ENCODE measurements around the gene EFS.

Gene EFS

GRCh38 chr14:23352506-23353432 is 12.2 kb downstream of the EFS start, which contains the start of gene SLC22A17:
SLC22A17 (minus strand) TSS chr14:23352887.
- Histone ChIP-seq H3K9ac (ENCODE audit: low read depth, low read length) (no peak within 1 kb of the TSS), H2AFZ (ENCODE audit: low read depth, low read length) (no peak within 1 kb of the TSS), H3K27ac (ENCODE audit: low read length) (no peak within 1 kb of the TSS), H3K4me2 (ENCODE audit: insufficient read depth, low read length) (no peak within 1 kb of the TSS), H3K9me3 (ENCODE audit: insufficient read depth, low read length, severe bottlenecking) (no peaks in the 10 kb centered on the region), H3K27me3 (ENCODE audit: insufficient read depth, low read length, poor library complexity) (peaks cover 42% of the 10 kb centered on the region), H3K4me1 (ENCODE audit: insufficient read depth, low read length) (no peaks in the 10 kb centered on the region), H4K20me1 (ENCODE audit: insufficient read depth, low read length) (no peaks in the 10 kb centered on the region), H3K79me2 (ENCODE audit: insufficient read depth, low read length) (no peaks in the 10 kb centered on the region), H3K4me3 (ENCODE audit: low read depth in 1 of 2, low read length in 2 of 2) (no peak within 1 kb of the TSS), H3K36me3 (ENCODE audit: insufficient read depth, low read length) (no peaks in the 10 kb centered on the region)
- DNase-seq (no peak), ATAC-seq (ENCODE audit: insufficient read depth, low read depth) (peak; percentile 49)
- TF ChIP-seq EZH2 (IDR thresholded peaks at IDR 0.05; ENCODE audit: borderline replicate concordance, low read depth, low read length, severe bottlenecking) (peak; percentile 33), CTCF (IDR thresholded peaks at IDR 0.05; ENCODE audit: borderline replicate concordance, extremely low read depth, low read length, poor library complexity, severe bottlenecking) (no peak)

GRCh38 chr14:23351681-23352505 is 13.1 kb downstream of the EFS start:
- Histone ChIP-seq H3K36me3 (ENCODE audit: insufficient read depth, low read length) (no peaks in the 10 kb centered on the region), H3K9me3 (ENCODE audit: insufficient read depth, low read length, severe bottlenecking) (no peaks in the 10 kb centered on the region), H4K20me1 (ENCODE audit: insufficient read depth, low read length) (no peaks in the 10 kb centered on the region), H3K9ac (ENCODE audit: low read depth, low read length) (no peak overlapping the region), H3K79me2 (ENCODE audit: insufficient read depth, low read length) (no peaks in the 10 kb centered on the region), H3K4me2 (ENCODE audit: insufficient read depth, low read length) (no peak overlapping the region), H3K4me3 (ENCODE audit: low read depth in 1 of 2, low read length in 2 of 2) (no peak overlapping the region), H3K27me3 (ENCODE audit: insufficient read depth, low read length, poor library complexity) (peaks cover 36% of the 10 kb centered on the region), H2AFZ (ENCODE audit: low read depth, low read length) (no peak overlapping the region), H3K4me1 (ENCODE audit: insufficient read depth, low read length) (no peaks in the 10 kb centered on the region), H3K27ac (ENCODE audit: low read length) (no peak overlapping the region)
- no peak for DNase-seq
- TF ChIP-seq CTCF (IDR thresholded peaks at IDR 0.05; ENCODE audit: borderline replicate concordance, extremely low read depth, low read length, poor library complexity, severe bottlenecking): no peak
- TF ChIP-seq EZH2 (IDR thresholded peaks at IDR 0.05; ENCODE audit: borderline replicate concordance, low read depth, low read length, severe bottlenecking): no peak
- no peak for ATAC-seq (ENCODE audit: insufficient read depth, low read depth)

GRCh38 chr14:23349156-23349845 is 15.7 kb downstream of the EFS start:
- H4K20me1 ChIP-seq (ENCODE audit: insufficient read depth, low read length): no peaks in the 10 kb centered on the region
- no peak for TF ChIP-seq CTCF (IDR thresholded peaks at IDR 0.05; ENCODE audit: borderline replicate concordance, extremely low read depth, low read length, poor library complexity, severe bottlenecking)
- no peak overlapping the region for H2AFZ ChIP-seq (ENCODE audit: low read depth, low read length)
- H3K9me3 ChIP-seq (ENCODE audit: insufficient read depth, low read length, severe bottlenecking): no peaks in the 10 kb centered on the region
- DNase-seq (no peak), ATAC-seq (ENCODE audit: insufficient read depth, low read depth) (no peak)
- H3K4me3 ChIP-seq (ENCODE audit: low read depth in 1 of 2, low read length in 2 of 2): no peak overlapping the region
- no peaks in the 10 kb centered on the region for H3K36me3 ChIP-seq (ENCODE audit: insufficient read depth, low read length)
- peaks cover 32% of the 10 kb centered on the region for H3K27me3 ChIP-seq (ENCODE audit: insufficient read depth, low read length, poor library complexity)
- no peak overlapping the region for H3K27ac ChIP-seq (ENCODE audit: low read length)
- no peak overlapping the region for H3K4me2 ChIP-seq (ENCODE audit: insufficient read depth, low read length)
- no peaks in the 10 kb centered on the region for H3K4me1 ChIP-seq (ENCODE audit: insufficient read depth, low read length)
- no peaks in the 10 kb centered on the region for H3K79me2 ChIP-seq (ENCODE audit: insufficient read depth, low read length)
- no peak overlapping the region for H3K9ac ChIP-seq (ENCODE audit: low read depth, low read length)
